ENCODE measurements around the gene CALN1.

Gene CALN1

DNA sequence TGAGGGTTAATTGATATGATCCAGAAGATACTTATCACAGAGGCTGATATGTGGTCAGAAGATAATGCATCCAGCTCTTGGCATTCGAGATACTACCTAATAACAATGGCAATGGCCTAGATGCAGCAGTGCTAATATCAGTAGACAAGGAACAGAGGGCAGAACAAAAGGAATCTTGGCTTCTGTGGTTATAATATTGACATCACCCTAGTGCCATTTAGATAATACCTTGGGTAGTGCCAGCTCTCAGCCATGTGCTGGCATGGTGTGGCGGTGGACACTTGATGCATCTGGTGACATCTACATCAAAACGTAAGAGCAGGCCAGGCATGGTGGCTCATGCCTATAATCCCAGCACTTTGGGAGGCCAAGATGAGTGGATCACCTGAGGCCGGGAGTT lies 101.8 kb downstream of the CALN1 start:
- H3K9me3 ChIP-seq (ENCODE audit: severe bottlenecking) = no peaks in the 10 kb centered on the region
- TF ChIP-seq, protein P1, sequence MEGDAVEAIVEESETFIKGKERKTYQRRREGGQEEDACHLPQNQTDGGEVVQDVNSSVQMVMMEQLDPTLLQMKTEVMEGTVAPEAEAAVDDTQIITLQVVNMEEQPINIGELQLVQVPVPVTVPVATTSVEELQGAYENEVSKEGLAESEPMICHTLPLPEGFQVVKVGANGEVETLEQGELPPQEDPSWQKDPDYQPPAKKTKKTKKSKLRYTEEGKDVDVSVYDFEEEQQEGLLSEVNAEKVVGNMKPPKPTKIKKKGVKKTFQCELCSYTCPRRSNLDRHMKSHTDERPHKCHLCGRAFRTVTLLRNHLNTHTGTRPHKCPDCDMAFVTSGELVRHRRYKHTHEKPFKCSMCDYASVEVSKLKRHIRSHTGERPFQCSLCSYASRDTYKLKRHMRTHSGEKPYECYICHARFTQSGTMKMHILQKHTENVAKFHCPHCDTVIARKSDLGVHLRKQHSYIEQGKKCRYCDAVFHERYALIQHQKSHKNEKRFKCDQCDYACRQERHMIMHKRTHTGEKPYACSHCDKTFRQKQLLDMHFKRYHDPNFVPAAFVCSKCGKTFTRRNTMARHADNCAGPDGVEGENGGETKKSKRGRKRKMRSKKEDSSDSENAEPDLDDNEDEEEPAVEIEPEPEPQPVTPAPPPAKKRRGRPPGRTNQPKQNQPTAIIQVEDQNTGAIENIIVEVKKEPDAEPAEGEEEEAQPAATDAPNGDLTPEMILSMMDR (IDR thresholded peaks at IDR 0.05; ENCODE audit: poor library complexity, severe bottlenecking) = no peak
- no peak overlapping the region for H3K27ac ChIP-seq (ENCODE audit: poor library complexity, severe bottlenecking)
- ATAC-seq (ENCODE audit: low read depth) = no peak
- H3K27me3 ChIP-seq (ENCODE audit: insufficient read depth, poor library complexity, severe bottlenecking) = no peaks in the 10 kb centered on the region
- no peak overlapping the region for H3K4me3 ChIP-seq (ENCODE audit: severe bottlenecking)
- DNase-seq (ENCODE audit: low spot score) = no peak
- no peaks in the 10 kb centered on the region for H3K36me3 ChIP-seq (ENCODE audit: low read depth)
- H3K4me1 ChIP-seq (ENCODE audit: insufficient read depth, poor library complexity, severe bottlenecking) = no peaks in the 10 kb centered on the region

DNA sequence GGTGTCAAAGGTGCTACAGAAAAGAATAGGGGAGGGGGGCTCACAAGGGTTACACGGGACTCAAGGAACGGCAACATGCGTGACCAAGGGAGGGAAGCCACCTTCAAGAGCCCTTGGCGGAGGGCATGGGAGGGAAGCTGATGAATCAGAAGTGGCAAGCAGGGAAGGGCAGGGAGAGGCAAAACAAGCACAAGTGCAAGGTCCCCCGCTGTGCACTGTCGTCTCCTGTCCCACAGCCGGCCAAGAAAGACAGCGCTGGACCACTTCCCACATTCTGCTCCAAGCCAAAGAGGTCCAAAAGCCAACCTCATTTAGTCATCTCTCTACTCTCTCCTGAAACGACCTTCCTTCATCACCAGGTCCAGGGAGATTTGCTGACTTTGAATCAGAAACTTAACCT lies 102.7 kb downstream of the CALN1 start:
- Histone ChIP-seq H3K27ac (ENCODE audit: poor library complexity, severe bottlenecking) (no peak overlapping the region), H3K9me3 (ENCODE audit: severe bottlenecking) (no peaks in the 10 kb centered on the region), H3K27me3 (ENCODE audit: insufficient read depth, poor library complexity, severe bottlenecking) (no peaks in the 10 kb centered on the region), H3K36me3 (ENCODE audit: low read depth) (no peaks in the 10 kb centered on the region), H3K4me3 (ENCODE audit: severe bottlenecking) (no peak overlapping the region), H3K4me1 (ENCODE audit: insufficient read depth, poor library complexity, severe bottlenecking) (no peaks in the 10 kb centered on the region)
- TF ChIP-seq, protein P1 (IDR thresholded peaks at IDR 0.05; ENCODE audit: poor library complexity, severe bottlenecking) = no peak
- DNase-seq (ENCODE audit: low spot score) (no peak), ATAC-seq (ENCODE audit: low read depth) (no peak)

DNA sequence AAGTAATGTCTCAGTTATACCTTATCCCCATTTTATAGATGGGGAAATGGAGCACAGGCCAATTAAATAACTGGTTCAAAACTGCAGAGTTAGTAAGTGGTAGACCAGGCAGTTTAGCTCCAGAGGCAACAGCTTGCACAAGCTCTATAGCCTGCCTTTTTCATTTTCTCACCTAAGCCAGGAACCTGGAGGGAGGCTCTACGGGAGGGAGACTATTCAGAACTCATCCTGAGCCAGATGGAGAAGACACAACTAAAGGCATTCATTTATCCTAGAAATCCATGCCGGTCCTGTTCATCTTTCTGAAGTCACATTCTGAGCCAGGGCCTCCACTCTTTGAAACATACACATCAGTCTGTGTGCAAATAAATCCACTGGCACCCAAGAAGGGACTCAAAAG lies 103.2 kb downstream of the CALN1 start:
- TF ChIP-seq, protein P1 (IDR thresholded peaks at IDR 0.05; ENCODE audit: poor library complexity, severe bottlenecking) = no peak
- H3K36me3 ChIP-seq (ENCODE audit: low read depth) = no peaks in the 10 kb centered on the region
- H3K27me3 ChIP-seq (ENCODE audit: insufficient read depth, poor library complexity, severe bottlenecking) = no peaks in the 10 kb centered on the region
- no peaks in the 10 kb centered on the region for H3K9me3 ChIP-seq (ENCODE audit: severe bottlenecking)
- no peaks in the 10 kb centered on the region for H3K4me1 ChIP-seq (ENCODE audit: insufficient read depth, poor library complexity, severe bottlenecking)
- H3K4me3 ChIP-seq (ENCODE audit: severe bottlenecking) = no peak overlapping the region
- no peak overlapping the region for H3K27ac ChIP-seq (ENCODE audit: poor library complexity, severe bottlenecking)
- DNase-seq (ENCODE audit: low spot score) (no peak), ATAC-seq (ENCODE audit: low read depth) (no peak)

DNA sequence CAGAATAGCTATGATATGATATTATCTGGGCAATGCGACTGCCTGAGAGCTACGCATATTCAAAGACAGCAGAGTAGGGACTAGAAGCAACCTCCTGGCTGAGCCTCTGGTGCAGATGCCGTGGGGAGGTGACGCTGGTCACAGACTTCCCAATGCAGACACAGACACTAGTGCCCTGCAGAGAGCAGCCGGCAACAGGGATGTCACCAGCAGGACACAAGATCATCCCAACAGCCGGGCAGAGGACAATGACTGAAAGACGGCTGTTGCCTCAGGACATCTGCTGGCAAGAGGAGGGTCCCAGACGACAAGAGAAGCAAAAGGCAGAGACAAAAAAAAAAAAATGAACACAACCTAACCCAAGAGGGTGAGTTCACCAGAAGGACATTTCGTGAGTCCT lies 104.6 kb downstream of the CALN1 start:
- Histone ChIP-seq H3K36me3 (ENCODE audit: low read depth) (no peaks in the 10 kb centered on the region), H3K4me3 (ENCODE audit: severe bottlenecking) (no peak overlapping the region), H3K27me3 (ENCODE audit: insufficient read depth, poor library complexity, severe bottlenecking) (no peaks in the 10 kb centered on the region), H3K9me3 (ENCODE audit: severe bottlenecking) (no peaks in the 10 kb centered on the region), H3K27ac (ENCODE audit: poor library complexity, severe bottlenecking) (no peak overlapping the region), H3K4me1 (ENCODE audit: insufficient read depth, poor library complexity, severe bottlenecking) (no peaks in the 10 kb centered on the region)
- no peak for DNase-seq (ENCODE audit: low spot score)
- no peak for ATAC-seq (ENCODE audit: low read depth)
- TF ChIP-seq, protein P1 (IDR thresholded peaks at IDR 0.05; ENCODE audit: poor library complexity, severe bottlenecking) = no peak

DNA sequence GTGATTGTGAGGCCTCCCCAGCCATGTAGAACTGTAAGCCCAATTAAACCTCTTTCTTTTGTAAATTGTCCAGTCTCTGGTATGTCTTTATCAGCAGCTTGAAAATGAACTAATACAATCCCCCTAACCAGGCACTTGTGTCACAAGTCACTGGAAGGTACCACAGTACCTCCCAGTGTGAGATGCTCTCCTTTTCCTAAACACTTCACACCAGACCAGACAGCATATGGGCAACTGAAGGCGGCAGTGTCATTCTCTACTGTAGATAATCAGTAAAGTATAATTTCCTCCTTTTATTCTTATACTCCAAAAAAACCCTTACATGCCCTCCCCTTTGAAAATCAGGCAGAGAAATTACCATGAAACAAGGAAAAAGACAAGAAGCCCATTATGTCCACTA lies 113.2 kb downstream of the CALN1 start:
- no peaks in the 10 kb centered on the region for H3K9me3 ChIP-seq (ENCODE audit: severe bottlenecking)
- TF ChIP-seq, protein P1 (IDR thresholded peaks at IDR 0.05; ENCODE audit: poor library complexity, severe bottlenecking) = no peak
- H3K27me3 ChIP-seq (ENCODE audit: insufficient read depth, poor library complexity, severe bottlenecking) = no peaks in the 10 kb centered on the region
- no peaks in the 10 kb centered on the region for H3K36me3 ChIP-seq (ENCODE audit: low read depth)
- H3K4me1 ChIP-seq (ENCODE audit: insufficient read depth, poor library complexity, severe bottlenecking) = no peaks in the 10 kb centered on the region
- ATAC-seq (ENCODE audit: low read depth) (no peak), DNase-seq (ENCODE audit: low spot score) (no peak)
- no peak overlapping the region for H3K4me3 ChIP-seq (ENCODE audit: severe bottlenecking)
- H3K27ac ChIP-seq (ENCODE audit: poor library complexity, severe bottlenecking) = no peak overlapping the region

Measured in RWPE2 (cell line).